Cardiac muscle cell (in vitro differentiated cells and primary cell): ENCODE data around the gene DHRS1. TPM values are rescaled to one million over a fixed set of nuclear protein-coding genes. Genes with fewer than 3 reads are reported as not detected.
A peak's percentile ranks its signal among the peaks of the same experiment; 100 is the strongest.

Experiments used
- DNase-seq, 2 donors: peaks; one replicate each; pipeline versions ENCODE4 v3.0.0 to v3.0.0-alpha.2; 2010 to 2017; ENCODE audit warnings: low read depth in 1 of 2, low spot score in 1 of 2
- H3K27ac ChIP-seq: fragments of 200-600 bp; sonication (generic); 2 replicates; pipeline ENCODE4 v1.5.1; 2016
- H3K27me3 ChIP-seq: fragments of 200-600 bp; sonication (generic); 2 replicates; pipeline ENCODE4 v1.6.0; 2016; ENCODE audit warnings: control low read depth
- H3K36me3 ChIP-seq: fragments of 200-600 bp; sonication (generic); 2 replicates; pipeline ENCODE4 v1.5.1; 2016; ENCODE audit warnings: control low read depth
- H3K4me1 ChIP-seq: fragments of 200-600 bp; sonication (generic); 2 replicates; pipeline ENCODE4 v1.8.1; 2017; ENCODE audit warnings: low read depth, mild to moderate bottlenecking, mixed run types
- H3K4me3 ChIP-seq: fragments of 200-600 bp; sonication (generic); 2 replicates; pipeline ENCODE4 v1.5.1; 2016; ENCODE audit warnings: mild to moderate bottlenecking
- H3K9me3 ChIP-seq: fragments of 200-600 bp; sonication (generic); 2 replicates; pipeline ENCODE4 v1.5.1; 2017; ENCODE audit warnings: low read depth, mild to moderate bottlenecking, control low read depth
- polyA plus RNA-seq: library from polyadenylated mRNA; unstranded; fragments of >200 nt; fragmentation: Nextera tagmentation; extraction: Ambion mirVana; gene quantifications from 2 replicates; pipeline ENCODE4 v1.2.1, GENCODE V29; 2016
- total RNA-seq: library from RNA; depleted of rRNA; stranded (reverse); fragments of >200 nt; gene quantifications from 2 replicates; pipeline ENCODE4 v1.2.3, GENCODE V29; 2016
- TF ChIP-seq, protein P1 (sequence below): IDR thresholded peaks from 2 replicates; pipeline ENCODE4 v1.5.1; 2012; ENCODE audit warnings: low read depth, mild to moderate bottlenecking, low read length

DHRS1 gene
- total and polyA plus RNA-seq, 2 experiments from 2014 or later: 43.2 to 58.1 TPM

DNA sequence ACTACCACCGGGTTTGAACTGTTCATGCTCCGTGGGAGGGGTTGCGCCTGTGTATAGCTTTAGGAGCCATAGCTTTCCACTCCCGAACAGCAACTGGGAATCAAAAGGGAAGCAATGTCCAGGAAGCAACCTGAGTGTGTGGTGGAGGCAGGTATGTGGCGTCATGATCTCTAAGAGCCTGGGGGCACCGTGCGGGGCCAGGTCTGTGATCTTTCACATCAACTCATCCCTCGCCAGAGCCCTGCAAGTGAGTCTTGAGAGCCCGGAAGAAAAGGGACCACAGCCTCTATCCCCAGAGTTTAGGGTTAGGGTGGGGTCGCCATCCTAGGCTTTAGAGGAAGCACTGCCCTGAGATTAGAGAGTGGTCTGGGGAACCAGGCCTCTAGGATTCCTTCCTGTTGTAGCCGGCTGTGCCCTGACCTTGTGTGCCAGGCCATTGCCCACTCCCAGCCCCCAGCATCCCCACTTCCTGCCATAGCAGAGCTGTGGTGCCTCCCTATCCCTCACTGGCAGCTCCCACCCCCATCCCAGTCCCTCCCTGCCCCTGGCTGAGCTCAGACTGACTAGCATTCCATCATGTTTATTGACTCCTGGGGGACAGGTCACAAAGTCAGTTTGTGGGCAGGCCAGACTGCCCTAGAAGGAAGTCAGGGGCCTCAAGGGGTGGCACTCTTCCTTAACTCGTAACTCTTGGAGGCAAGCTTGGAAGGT lies 36.0 kb upstream of the DHRS1 start:
- no peaks in the 10 kb centered on the region for H3K9me3 ChIP-seq
- no peak for DNase-seq
- TF ChIP-seq, protein P1, sequence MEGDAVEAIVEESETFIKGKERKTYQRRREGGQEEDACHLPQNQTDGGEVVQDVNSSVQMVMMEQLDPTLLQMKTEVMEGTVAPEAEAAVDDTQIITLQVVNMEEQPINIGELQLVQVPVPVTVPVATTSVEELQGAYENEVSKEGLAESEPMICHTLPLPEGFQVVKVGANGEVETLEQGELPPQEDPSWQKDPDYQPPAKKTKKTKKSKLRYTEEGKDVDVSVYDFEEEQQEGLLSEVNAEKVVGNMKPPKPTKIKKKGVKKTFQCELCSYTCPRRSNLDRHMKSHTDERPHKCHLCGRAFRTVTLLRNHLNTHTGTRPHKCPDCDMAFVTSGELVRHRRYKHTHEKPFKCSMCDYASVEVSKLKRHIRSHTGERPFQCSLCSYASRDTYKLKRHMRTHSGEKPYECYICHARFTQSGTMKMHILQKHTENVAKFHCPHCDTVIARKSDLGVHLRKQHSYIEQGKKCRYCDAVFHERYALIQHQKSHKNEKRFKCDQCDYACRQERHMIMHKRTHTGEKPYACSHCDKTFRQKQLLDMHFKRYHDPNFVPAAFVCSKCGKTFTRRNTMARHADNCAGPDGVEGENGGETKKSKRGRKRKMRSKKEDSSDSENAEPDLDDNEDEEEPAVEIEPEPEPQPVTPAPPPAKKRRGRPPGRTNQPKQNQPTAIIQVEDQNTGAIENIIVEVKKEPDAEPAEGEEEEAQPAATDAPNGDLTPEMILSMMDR: no peak
- H3K27me3 ChIP-seq: peaks cover 98% of the 10 kb centered on the region
- H3K36me3 ChIP-seq: no peaks in the 10 kb centered on the region
- no peak overlapping the region for H3K27ac ChIP-seq
- no peak overlapping the region for H3K4me3 ChIP-seq
- H3K4me1 ChIP-seq: peaks cover 7% of the 10 kb centered on the region

DNA sequence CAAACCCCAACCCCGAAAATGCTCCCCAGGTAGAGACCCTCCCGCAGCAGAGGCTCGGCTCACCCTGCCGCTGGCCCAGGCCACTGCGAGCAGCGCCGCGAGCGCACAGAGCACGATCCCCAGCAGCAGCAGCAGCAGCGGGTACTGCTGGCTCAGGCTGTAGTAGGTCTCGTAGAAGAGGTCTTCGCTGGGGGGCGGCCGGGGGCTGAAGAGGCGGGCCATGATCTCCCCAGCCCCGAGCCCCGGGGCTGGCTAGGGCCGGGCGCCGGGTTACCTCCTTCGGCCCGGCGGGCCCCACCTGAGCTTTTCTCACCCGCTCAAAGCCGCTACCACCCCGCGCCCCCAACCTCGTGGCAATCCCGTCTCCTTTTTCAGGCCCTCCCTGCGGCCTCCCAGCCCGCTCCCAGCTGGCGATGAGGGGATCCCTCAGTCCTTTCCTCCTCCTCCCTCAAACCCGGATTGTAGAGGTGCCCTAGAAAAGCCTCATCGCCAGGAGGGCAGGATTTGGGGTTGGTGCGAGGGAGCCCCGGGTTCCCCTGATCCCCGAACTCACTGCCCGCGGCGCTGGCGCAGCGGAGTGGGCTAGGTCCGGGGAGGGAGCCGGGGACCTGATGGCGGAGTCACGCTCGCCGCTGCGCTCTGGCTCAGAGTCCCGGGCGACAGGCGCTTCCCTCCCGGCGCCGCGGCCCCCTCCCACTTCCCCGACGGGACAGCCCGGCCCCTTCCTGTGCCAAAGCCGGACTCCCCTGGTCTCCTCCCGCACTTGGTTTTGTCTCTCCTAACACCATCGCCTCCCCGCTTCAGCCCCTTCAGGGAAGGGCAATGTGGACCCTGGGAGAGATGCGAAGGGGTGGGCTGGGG lies 35.1 kb upstream of the DHRS1 start, which contains the start of gene ADCY4:
Gene ADCY4 (minus strand): TSS at position 641 of the 861 bp plus-strand sequence. CDS start 419 bp downstream, at position 222.
- peaks cover 98% of the 10 kb centered on the region for H3K27me3 ChIP-seq
- TF ChIP-seq, protein P1: no peak
- peaks cover 7% of the 10 kb centered on the region for H3K4me1 ChIP-seq
- H3K36me3 ChIP-seq: no peaks in the 10 kb centered on the region
- H3K4me3 ChIP-seq: peak within 1 kb of the TSS; percentile 23
- H3K27ac ChIP-seq: no peak within 1 kb of the TSS
- no peaks in the 10 kb centered on the region for H3K9me3 ChIP-seq
- peak; percentile 15 to 25 for DNase-seq

DNA sequence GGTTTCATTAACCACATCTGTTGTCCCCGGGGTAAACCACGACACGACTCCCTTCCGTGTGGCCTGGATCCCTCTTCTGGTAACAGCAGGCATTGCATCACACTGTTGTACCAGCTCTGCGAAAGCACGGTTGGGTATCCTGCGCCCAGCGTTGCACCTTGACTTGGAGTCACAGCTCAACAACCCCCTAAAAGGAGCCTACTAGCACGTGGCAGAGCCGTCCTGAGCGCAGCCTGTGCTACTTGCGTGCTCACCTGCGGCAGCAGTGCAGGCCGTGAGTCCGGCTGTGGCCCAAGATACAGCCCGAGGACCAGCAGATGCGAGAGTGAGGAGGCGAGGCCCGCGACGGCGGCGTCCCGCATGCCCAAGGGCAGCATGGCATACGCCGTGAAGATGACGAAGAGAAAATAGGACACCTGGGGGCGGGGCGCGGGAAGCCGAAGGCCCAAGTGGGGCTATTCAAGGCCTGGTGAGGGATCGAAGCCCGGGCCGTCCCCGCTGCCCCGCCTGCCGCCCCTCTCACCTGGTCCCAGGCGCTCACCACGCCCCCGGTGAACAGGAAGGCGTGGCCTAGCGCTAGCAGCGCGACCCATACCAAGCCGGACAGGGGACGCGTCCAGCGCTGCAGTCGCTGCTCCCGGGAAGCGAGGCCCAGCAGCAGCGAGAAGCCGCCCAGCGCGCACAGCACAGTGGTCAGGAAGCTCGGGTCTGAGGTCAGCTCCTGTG lies 32.9 kb upstream of the DHRS1 start:
- H3K4me1 ChIP-seq: peaks cover 7% of the 10 kb centered on the region
- H3K27ac ChIP-seq: no peak overlapping the region
- H3K27me3 ChIP-seq: peaks cover 76% of the 10 kb centered on the region
- no peaks in the 10 kb centered on the region for H3K9me3 ChIP-seq
- H3K36me3 ChIP-seq: no peaks in the 10 kb centered on the region
- H3K4me3 ChIP-seq: peak overlapping the region; percentile 23
- DNase-seq: peak; percentile 64 to 77
- TF ChIP-seq, protein P1: peak; percentile 77

DNA sequence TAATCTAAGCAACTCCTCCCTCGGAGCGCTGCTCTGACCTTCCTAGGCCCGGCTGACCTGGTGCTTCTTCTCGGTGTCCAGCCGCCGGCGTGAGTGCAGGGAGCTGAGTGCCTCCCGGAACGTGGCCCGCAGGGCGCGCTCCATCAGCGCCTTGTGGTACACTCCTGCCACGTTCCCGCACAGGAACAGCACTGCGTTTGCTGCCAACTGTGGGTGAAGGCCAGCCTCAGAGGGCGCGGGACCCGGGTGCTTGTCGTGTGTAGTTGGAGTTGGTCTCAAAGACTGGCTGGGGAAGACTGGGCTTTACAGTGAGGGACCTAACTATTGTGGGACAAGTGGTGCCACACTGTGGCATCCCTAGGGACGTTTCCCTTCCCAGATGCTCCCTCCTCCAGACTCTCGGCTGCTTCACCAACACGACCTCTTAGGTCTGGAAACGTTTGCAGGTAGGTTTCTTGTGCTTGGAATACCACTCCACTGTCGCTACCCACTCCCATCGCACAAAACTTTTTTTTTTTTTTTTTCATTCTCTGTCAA lies 32.2 kb upstream of the DHRS1 start:
- H3K4me1 ChIP-seq: peaks cover 7% of the 10 kb centered on the region
- no peaks in the 10 kb centered on the region for H3K36me3 ChIP-seq
- no peaks in the 10 kb centered on the region for H3K9me3 ChIP-seq
- TF ChIP-seq, protein P1: no peak
- H3K27ac ChIP-seq: no peak overlapping the region
- no peak overlapping the region for H3K4me3 ChIP-seq
- peaks cover 70% of the 10 kb centered on the region for H3K27me3 ChIP-seq
- no peak for DNase-seq
